NCI-H345 treated with DMSO at 0.1 percent for 48 hours (cell line): ENCODE data around the gene CFAP221.

ENCODE experiments used
- DNase-seq: peaks from one replicate; lab custom pipeline; 2025; ENCODE audit not compliant: unreplicated experiment; lab: John Stamatoyannopoulos, UW

The CFAP221 gene

DNA sequence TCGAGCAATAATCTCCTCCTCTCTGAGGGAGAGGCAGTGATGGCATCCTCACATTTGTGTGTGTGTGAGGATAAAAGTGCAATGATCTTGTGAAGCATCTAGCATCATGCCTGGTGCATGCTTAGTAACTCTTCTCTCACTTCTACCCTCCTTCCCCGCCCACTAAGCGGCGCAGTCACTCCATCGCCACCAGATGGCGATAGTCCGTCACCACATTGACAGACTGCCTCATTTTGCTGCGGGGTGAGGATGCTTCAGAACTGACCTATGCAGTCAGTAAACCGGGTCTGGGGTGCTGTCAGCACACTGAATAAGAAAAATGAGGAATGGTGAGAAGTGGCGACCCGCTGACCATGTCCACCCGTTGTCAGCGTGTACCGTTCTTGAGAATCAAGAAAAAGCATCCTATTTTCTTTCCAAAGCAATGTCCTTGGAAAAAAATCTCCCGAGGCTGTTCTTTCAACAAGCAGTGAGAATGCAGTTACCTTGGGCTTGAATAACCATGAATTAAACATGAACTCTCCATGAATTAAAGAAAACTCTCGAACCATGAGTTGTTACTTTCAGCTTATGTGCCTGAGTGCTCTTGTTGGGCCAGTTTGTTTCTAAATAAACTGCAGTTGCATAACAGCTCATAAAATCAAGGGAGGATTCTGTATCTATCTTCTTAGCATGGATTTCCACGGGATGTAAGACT, 97.5 kb downstream of the CFAP221 start:
- peak; percentile 63 for DNase-seq

DNA sequence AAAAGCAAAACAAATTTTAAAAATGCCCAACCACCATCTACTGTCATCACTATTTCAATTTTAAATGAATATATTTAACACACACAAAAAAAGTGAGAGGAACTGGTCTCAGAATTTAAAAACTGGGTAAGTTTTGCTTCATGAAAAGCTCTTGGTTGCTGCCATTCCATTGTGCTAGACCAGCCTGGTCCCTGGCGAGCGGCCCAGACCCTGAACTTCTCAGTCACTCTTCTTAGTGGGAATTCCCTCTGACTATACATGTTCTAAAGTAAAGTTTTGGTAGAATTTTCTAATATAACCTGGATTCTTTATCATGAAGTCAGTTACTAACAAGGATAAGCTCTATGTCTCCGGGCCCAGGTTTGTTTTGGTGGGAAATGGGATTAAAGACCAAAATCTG, 99.9 kb downstream of the CFAP221 start:
- DNase-seq, result no peak

- no peak for DNase-seq
Observed at GRCh38 chr2:119645173-119645855, 101.1 kb downstream of the CFAP221 start.

- DNase-seq, result no peak
Observed at GRCh38 chr2:119646149-119646548, 101.9 kb downstream of the CFAP221 start.

- no peak for DNase-seq
Observed at GRCh38 chr2:119647440-119648169, 103.4 kb downstream of the CFAP221 start.

DNA sequence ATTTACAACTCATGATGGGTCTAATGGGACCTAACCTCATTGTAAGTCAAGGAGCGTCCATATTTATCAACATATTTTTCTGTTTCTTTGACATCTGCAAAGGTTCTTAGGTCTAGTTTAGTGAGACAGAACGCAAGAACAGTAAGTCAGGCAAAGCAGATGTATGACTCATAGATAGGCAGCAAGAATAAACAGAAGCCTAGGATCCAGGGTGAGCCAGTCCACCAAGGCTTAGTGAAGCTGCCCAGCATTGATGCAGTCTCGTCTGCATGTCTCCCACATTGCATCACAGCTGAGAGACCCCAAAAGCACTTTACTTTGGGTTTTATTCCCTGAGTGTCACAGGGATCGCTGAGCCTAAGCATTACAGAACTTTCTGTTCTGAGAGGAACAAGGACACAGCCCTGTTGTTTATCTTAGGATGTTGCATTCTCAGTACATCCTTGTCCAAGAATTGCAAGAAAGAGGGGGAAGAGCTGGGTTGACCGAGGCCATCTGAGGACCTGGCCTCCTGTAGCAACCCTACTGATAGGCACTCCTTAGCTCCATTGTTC, 105.2 kb downstream of the CFAP221 start:
- no peak for DNase-seq

- no peak for DNase-seq
Observed at GRCh38 chr2:119650206-119650605, 106.0 kb downstream of the CFAP221 start.

GRCh38 chr2:119650846-119651370, 106.7 kb downstream of the CFAP221 start:
- no peak for DNase-seq

DNA sequence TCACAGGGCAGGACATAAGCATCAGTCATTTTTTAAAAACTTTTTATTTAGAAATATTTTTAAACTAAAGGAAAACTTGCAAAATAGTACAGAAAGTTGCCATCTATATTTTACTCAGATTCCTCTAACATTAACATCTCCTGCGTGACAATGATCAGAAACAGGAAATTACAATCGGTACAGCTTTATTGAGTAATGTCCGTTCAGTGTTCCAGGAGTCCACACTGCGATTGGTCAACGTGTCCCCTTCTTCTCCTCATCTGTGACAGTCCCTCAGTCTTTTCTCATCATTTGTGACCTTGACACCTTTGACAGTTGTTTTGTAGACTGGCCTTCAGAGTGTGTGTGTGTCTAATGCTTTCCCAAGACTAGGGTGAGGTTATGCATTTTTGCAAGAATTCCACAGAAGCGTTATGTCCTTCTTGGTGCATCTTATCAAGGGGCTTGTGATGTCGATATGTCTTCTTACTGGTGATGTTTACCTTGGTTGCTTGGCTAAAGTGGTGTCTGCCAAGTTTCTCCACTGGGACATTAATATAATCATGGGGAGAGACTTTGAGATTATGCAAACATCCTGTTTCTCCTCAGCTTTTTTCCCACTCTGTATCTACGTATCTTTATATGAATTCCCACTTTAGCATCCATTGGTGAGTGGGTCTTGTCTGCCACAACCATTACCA, 113.4 kb downstream of the CFAP221 start:
- no peak for DNase-seq

GRCh38 chr2:119659601-119660342, 115.5 kb downstream of the CFAP221 start:
- peak; percentile 23 for DNase-seq

- no peak for DNase-seq
Observed at GRCh38 chr2:119660343-119660658, 116.1 kb downstream of the CFAP221 start.

GRCh38 chr2:119662297-119662696, 118.0 kb downstream of the CFAP221 start:
- DNase-seq, result no peak

GRCh38 chr2:119668546-119668945, 124.3 kb downstream of the CFAP221 start:
- no peak for DNase-seq

DNA sequence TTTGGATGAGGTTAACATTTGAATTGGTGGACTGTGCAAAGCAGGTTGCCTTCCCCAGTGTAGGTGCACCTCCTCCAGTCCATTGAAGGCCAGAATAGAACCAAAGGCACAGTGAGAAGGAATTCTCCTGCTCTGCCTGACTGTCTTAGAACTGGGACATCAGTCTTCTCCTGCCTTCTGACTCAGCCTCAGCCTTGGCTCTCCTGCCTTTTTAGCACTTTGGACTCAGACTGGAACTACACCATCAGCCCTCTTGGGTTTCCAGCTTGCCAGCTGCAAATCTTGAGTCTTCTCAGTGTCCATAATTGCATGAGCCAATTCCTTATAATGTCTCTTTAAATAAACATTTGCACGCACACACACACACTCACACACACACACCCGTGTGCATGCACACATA, 126.8 kb downstream of the CFAP221 start:
- no peak for DNase-seq

DNA sequence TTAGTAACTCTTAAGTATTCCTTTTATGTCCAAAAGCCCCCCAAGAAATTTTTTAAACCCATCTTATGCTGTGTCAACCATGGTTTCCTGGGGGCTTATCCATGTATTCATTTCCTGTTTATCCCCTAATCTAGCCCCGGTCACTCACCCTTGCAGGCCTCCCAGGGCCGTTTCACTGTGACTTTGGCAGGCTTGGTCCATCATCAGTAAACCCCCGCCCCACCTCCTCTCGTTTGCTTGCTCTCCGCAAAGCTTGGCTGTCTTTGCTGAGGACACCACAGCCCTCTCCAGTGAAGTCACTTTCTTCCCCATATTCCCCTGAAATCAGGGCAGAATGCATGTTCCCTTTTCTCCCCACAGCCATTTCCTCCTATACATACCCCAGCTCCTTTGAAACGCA, 127.5 kb downstream of the CFAP221 start:
- no peak for DNase-seq

DNA sequence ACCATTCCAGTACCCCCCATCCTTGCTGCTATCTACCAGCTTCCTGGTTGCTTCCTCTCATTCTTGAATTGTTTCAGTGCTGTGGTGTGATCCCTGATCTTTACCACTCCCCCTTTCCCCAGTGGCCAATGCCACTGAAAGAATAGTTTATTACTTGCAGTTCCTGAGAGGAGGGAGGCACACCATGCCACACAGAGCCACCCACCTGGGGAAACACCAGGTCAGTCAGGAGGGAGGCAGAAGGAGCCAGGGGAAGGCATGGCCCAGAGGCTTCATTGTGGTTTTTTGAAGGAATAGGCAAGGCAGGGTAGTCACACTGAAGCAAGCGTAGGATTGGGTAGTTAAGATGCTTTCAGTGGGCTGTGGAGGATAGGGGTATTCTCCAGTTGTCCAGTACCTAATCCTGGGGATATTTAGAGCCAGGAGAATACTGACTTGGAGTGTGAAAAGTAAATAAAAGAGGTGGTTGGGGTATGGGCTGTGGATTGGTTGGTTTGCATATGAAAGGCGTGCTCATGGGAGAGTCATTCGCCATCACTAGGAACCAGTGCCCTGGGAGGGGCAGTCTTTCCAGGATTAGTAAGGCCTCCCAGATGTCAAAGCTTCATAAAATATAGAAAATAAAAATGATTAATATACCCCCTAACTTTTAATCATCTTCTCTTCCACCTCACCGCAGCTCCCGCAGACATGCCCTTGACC, 128.1 kb downstream of the CFAP221 start:
- no peak for DNase-seq

GRCh38 chr2:119673796-119674195, 129.5 kb downstream of the CFAP221 start:
- no peak for DNase-seq

DNA sequence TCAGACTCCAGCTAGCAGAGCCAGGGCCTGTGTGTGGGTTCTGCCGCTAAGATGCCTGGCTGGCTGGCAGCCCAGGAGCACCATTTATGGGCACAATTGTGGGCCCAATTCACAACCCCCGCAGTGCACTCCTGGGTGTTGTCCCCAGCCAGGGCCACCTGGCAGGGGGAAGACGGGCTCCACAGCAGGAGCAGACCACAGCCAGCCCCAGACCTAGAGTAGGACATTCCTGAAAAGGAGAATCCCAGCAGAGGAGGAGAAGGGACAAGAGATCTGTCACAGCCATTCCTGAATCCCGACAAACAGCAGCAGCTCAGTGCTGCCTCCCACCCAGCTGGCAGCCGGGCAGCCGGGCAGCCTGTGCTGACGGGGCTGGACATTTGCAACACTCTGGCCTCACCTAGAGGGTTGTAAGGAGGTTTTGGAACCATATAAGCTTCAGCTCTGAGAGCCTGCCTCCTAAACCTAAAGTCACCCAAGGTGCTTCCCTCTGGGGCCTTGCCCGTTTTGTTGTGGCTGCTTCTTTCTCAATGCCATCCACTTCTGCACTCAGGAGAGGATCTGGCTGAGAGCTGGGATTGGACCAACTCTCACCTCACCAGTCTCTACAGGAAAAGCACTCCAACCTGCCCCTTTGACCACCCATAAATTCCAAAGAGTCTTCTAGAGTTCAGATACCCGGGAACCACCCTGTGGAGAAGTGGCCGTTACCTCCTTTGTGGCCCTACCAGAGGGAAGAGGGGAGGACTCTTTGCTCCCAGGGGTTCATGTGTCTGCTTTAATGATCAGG, 130.7 kb downstream of the CFAP221 start:
- no peak for DNase-seq

GRCh38 chr2:119678021-119678656, 133.9 kb downstream of the CFAP221 start:
- peak; percentile 91 for DNase-seq
